AG04449 (cell line): ENCODE data around the gene ARRDC3.
"Not testable (repeated sequence)": the region's sequence is repeated elsewhere in the genome, so short reads cannot be mapped to it uniquely, and the experiment has no call there.

ENCODE experiments used
- CTCF ChIA-PET: fragments of 350-600 bp; formaldehyde crosslinking; extraction: SDS; loops from one replicate; lab custom pipeline; 2021; ENCODE audit warnings: antibody characterized with exemption; lab: Yijun Ruan, JAX
- POLR2A ChIA-PET: fragments of 400-600, 350-600 bp; formaldehyde crosslinking; extraction: SDS; loops from one replicate; lab custom pipeline; 2020; ENCODE audit warnings: antibody characterized with exemption, inconsistent platforms; lab: Yijun Ruan, JAX
- DNase-seq: peaks from one replicate; pipeline ENCODE4 v3.0.0-alpha.2; 2010; ENCODE audit warnings: low read depth, low spot score
- H3K4me3 ChIP-seq: 2 replicates; pipeline ENCODE4 v1.5.1; 2011; ENCODE audit warnings: low read depth, mild to moderate bottlenecking, control low read depth, low read length
- CTCF ChIP-seq: IDR thresholded peaks from one replicate; pipeline ENCODE4 v1.5.1; 2011; ENCODE audit warnings: mild to moderate bottlenecking, moderate library complexity, low read length, control low read depth, inconsistent platforms; ENCODE audit not compliant: insufficient read depth; ENCODE audit errors: missing control alignments

Gene ARRDC3

GRCh38 chr5:91352831-91353695 lies 30.1 kb downstream of the ARRDC3 start:
- CTCF ChIA-PET = interaction anchor here (0.6 to 1.8 kb wide), 3 partner anchors 10 to 51 kb away, joined by 3 to 4 read pairs (median 3); no protein-coding TSS in a partner anchor
- TF ChIP-seq CTCF = no peak
- POLR2A ChIA-PET = no interaction called here

GRCh38 chr5:91345461-91345860 lies 37.7 kb downstream of the ARRDC3 start:
- H3K4me3 ChIP-seq = no peak overlapping the region
- POLR2A ChIA-PET = no interaction called here
- no peak for DNase-seq
- CTCF ChIA-PET = no interaction called here
- no peak for TF ChIP-seq CTCF

More at GRCh38 chr5:91352831-91353695, 30.1 kb downstream of the ARRDC3 start:
- no peak for DNase-seq
- no peak overlapping the region for H3K4me3 ChIP-seq

- POLR2A ChIA-PET = interaction anchor here (0.6 kb wide), 1 partner anchor 26 kb away, joined by 4 read pairs; no protein-coding TSS in a partner anchor
- H3K4me3 ChIP-seq, DNase-seq, CTCF ChIA-PET: not testable (repeated sequence)
Observed at GRCh38 chr5:91344661-91345200, 38.4 kb downstream of the ARRDC3 start.

GRCh38 chr5:91343916-91344315 lies 39.2 kb downstream of the ARRDC3 start:
- no peak for TF ChIP-seq CTCF
- DNase-seq = no peak
- CTCF ChIA-PET = no interaction called here
- POLR2A ChIA-PET = interaction anchor here (0.6 kb wide), 1 partner anchor 27 kb away, joined by 4 read pairs; no protein-coding TSS in a partner anchor
- H3K4me3 ChIP-seq = no peak overlapping the region

GRCh38 chr5:91342931-91343330 lies 40.2 kb downstream of the ARRDC3 start:
- POLR2A ChIA-PET, CTCF ChIA-PET, H3K4me3 ChIP-seq, DNase-seq: not testable (repeated sequence)

- POLR2A ChIA-PET = no interaction called here
- CTCF ChIA-PET = interaction anchor here (1.4 kb wide), 1 partner anchor 239 kb away, joined by 4 read pairs; no protein-coding TSS in a partner anchor
- no peak overlapping the region for H3K4me3 ChIP-seq
- DNase-seq = no peak
- no peak for TF ChIP-seq CTCF
Observed at GRCh38 chr5:91341154-91341553, 42.0 kb downstream of the ARRDC3 start.

GRCh38 chr5:91340532-91340931 lies 42.6 kb downstream of the ARRDC3 start:
- H3K4me3 ChIP-seq = no peak overlapping the region
- DNase-seq = no peak
- ChIA-PET CTCF (interaction anchor here (1.4 kb wide), 1 partner anchor 238 kb away, joined by 4 read pairs; no protein-coding TSS in a partner anchor), POLR2A (no interaction called here)
- TF ChIP-seq CTCF = no peak
